ENCODE results near the gene RPS25.
"Not testable (repeated sequence)": the region's sequence is repeated elsewhere in the genome, so short reads cannot be mapped to it uniquely, and the experiment has no call there.

RPS25 gene

GRCh38 chr11:119014209-119014924, 3.8 kb downstream of the RPS25 start:
- no peak for FAIRE-seq

- FAIRE-seq, result no peak
Measured at GRCh38 chr11:119012629-119013170, 5.4 kb downstream of the RPS25 start.

GRCh38 chr11:119011476-119012053, 6.6 kb downstream of the RPS25 start:
- FAIRE-seq, result no peak

- FAIRE-seq, result no peak
Measured at GRCh38 chr11:119006656-119007055, 11.5 kb downstream of the RPS25 start.

GRCh38 chr11:119000906-119001305, 17.2 kb downstream of the RPS25 start:
- FAIRE-seq, result no peak

- FAIRE-seq, result peak; percentile 97
Measured at GRCh38 chr11:118998822-118999221, 19.3 kb downstream of the RPS25 start.

GRCh38 chr11:118998388-118998717, 19.8 kb downstream of the RPS25 start:
- no peak for FAIRE-seq

- peak; percentile 93 for FAIRE-seq
Measured at GRCh38 chr11:118997627-118998387, 20.3 kb downstream of the RPS25 start, which contains the start of gene CENATAC. CENATAC (plus strand) TSS chr11:118998138; CDS start chr11:118998198, 60 bp downstream.

- no peak for FAIRE-seq
Measured at GRCh38 chr11:118996926-118997626, 21.1 kb downstream of the RPS25 start.

GRCh38 chr11:118991486-118992038, 26.6 kb downstream of the RPS25 start:
- FAIRE-seq, result not testable (repeated sequence)

- no peak for FAIRE-seq
Measured at GRCh38 chr11:118988280-118988679, 29.9 kb downstream of the RPS25 start.

GRCh38 chr11:118984825-118985224, 33.3 kb downstream of the RPS25 start:
- no peak for FAIRE-seq

- not testable (repeated sequence) for FAIRE-seq
Measured at GRCh38 chr11:118984337-118984736, 33.8 kb downstream of the RPS25 start.

- FAIRE-seq, result no peak
Measured at GRCh38 chr11:118980191-118980881, 37.8 kb downstream of the RPS25 start.

- no peak for FAIRE-seq
Measured at GRCh38 chr11:118979434-118979833, 38.7 kb downstream of the RPS25 start.

GRCh38 chr11:118975771-118976709, 42.1 kb downstream of the RPS25 start:
- FAIRE-seq, result no peak

GRCh38 chr11:118973985-118974384, 44.2 kb downstream of the RPS25 start:
- no peak for FAIRE-seq

- no peak for FAIRE-seq
Measured at GRCh38 chr11:118971646-118972045, 46.5 kb downstream of the RPS25 start, which contains the start of gene FOXR1. FOXR1 (plus strand) TSS chr11:118971761; CDS start chr11:118971932, 171 bp downstream.

GRCh38 chr11:118969508-118969907, 48.6 kb downstream of the RPS25 start:
- not testable (repeated sequence) for FAIRE-seq

Measured in G401.6 (cell line).